DMS53 (cell line): ENCODE measurements around the gene TMEM156.

Experiments used
- DNase-seq: peaks from one replicate; lab custom pipeline; 2025; lab: John Stamatoyannopoulos, UW

TMEM156 gene

DNA sequence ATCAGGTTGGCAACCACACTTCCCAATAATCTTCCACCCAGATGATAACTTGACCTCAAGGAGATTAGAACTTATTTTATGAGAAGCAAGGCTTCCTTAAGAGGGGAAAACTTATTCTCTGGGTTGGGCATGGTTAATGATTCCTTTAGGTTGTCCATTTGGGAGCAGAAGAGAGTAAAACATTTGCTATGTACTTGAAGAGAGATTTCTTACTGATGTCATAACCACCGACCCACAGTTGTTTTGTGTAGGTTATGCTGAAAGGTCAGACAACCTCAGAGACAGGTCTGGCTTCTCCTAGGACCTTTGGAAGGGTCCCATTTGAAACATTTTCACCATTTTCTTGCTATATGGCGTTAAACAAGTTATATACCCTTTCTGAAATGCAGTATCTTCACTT, 108.5 kb downstream of the TMEM156 start:
- DNase-seq, result no peak

DNA sequence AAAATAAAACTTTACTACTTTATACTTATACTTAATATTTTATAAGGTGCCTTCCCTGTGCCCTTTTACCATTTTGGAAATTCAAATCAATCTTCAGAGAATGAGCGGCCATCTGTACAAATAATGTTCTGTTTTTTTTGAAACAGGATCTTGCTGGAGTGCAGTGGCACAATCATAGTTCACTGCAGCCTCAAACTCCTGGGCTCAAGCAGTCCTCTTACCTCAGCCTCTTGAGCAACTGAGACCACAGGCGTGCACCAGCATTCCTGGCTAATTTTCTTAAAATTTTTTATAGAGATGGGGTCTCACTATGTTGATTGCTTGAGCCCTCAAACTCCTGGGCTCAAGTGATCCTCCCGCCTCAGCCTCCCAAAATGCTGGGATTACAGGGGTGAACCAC, 111.1 kb downstream of the TMEM156 start:
- DNase-seq, result peak; percentile 11

- DNase-seq, result no peak
These were observed 111.5 kb downstream of the TMEM156 start for GRCh38 chr4:38920677-38921076.

- no peak for DNase-seq
These were observed 112.0 kb downstream of the TMEM156 start for GRCh38 chr4:38920186-38920585.

- DNase-seq, result no peak
These were observed 112.7 kb downstream of the TMEM156 start for GRCh38 chr4:38919494-38919893.

DNA sequence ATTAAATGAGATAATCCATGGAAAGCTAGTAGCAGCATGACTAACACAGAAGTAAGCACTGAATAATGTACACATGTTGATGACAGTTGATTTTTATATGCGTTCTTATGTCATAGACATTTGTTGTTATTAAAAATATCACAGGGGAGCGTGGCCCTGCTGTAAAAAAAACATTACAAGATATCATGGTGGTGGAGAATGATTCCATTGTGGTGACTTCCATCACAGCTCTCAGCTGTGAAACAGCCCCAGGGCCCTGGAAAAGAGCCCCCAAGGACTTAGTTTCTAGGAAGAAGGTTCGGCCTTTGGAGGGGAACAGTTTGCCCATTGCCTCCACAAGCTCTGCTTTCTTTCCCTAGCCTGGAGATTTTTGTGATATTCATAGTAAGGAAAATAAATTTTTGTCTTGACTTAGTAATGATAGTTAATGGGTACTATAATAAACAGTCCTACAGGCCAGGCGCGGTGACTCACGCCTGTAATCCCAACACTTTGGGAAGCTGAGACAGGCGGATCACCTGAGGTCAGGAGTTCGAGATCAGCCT, 114.7 kb downstream of the TMEM156 start:
- no peak for DNase-seq
